Parathyroid adenoma (tissue), 2 donors: ENCODE measurements around the gene FAM168A.

Experiments used
- H2AFZ ChIP-seq: fragments of 300-600 bp; sonication (generic); one replicate; pipeline ENCODE4 v1.7.0; 2017; ENCODE audit warnings: antibody characterized with exemption, mild to moderate bottlenecking
- H3K27ac ChIP-seq: fragments of 300-600 bp; sonication (generic); one replicate; pipeline ENCODE4 v1.7.0; 2017
- H3K27me3 ChIP-seq: fragments of 300-600 bp; sonication (generic); one replicate; pipeline ENCODE4 v1.7.0; 2017; ENCODE audit warnings: low read length; ENCODE audit not compliant: control insufficient read depth, insufficient read depth
- H3K36me3 ChIP-seq: fragments of 300-600 bp; sonication (generic); one replicate; pipeline ENCODE4 v1.7.0; 2017; ENCODE audit warnings: low read length; ENCODE audit not compliant: control insufficient read depth, insufficient read depth
- H3K4me1 ChIP-seq: fragments of 300-600 bp; sonication (generic); one replicate; pipeline ENCODE4 v1.7.0; 2017; ENCODE audit warnings: control low read depth
- H3K4me2 ChIP-seq: fragments of 300-600 bp; sonication (generic); one replicate; pipeline ENCODE4 v1.7.0; 2017; ENCODE audit warnings: low read length
- H3K4me3 ChIP-seq: fragments of 300-600 bp; sonication (generic); one replicate; pipeline ENCODE4 v1.7.0; 2017; ENCODE audit warnings: low read depth, low read length
- H3K79me2 ChIP-seq: fragments of 300-600 bp; sonication (generic); one replicate; pipeline ENCODE4 v1.7.0; 2017; ENCODE audit warnings: control low read depth
- H3K9ac ChIP-seq: fragments of 300-600 bp; sonication (generic); one replicate; pipeline ENCODE4 v1.7.0; 2017; ENCODE audit warnings: mild to moderate bottlenecking
- H3K9me3 ChIP-seq: fragments of 300-600 bp; sonication (generic); one replicate; pipeline ENCODE4 v1.7.0; 2017; ENCODE audit warnings: low read length; ENCODE audit not compliant: control insufficient read depth
- CTCF ChIP-seq: fragments of 300-600 bp; sonication (generic); IDR thresholded peaks from one replicate; pipeline ENCODE4 v1.7.0; 2017; ENCODE audit warnings: antibody characterized with exemption, mild to moderate bottlenecking
- donor health status: primary hyperparathyroidism.

FAM168A gene

GRCh38 chr11:73422886-73423285 lies 175.0 kb downstream of the FAM168A start:
- Histone ChIP-seq H3K4me1 (no peaks in the 10 kb centered on the region), H3K27ac (no peak overlapping the region)
- TF ChIP-seq CTCF = no peak

GRCh38 chr11:73420136-73420535 lies 177.8 kb downstream of the FAM168A start:
- H3K4me1 ChIP-seq = peaks cover 3% of the 10 kb centered on the region
- H3K27me3 ChIP-seq = no peaks in the 10 kb centered on the region
- H2AFZ ChIP-seq = no peak overlapping the region
- TF ChIP-seq CTCF = no peak
- H3K9ac ChIP-seq = no peak overlapping the region
- no peak overlapping the region for H3K4me2 ChIP-seq
- no peaks in the 10 kb centered on the region for H3K9me3 ChIP-seq
- no peaks in the 10 kb centered on the region for H3K79me2 ChIP-seq
- no peaks in the 10 kb centered on the region for H3K36me3 ChIP-seq
- no peak overlapping the region for H3K4me3 ChIP-seq
- H3K27ac ChIP-seq = no peak overlapping the region

More at GRCh38 chr11:73422886-73423285, 175.0 kb downstream of the FAM168A start:
- no peak overlapping the region for H3K4me3 ChIP-seq
- no peaks in the 10 kb centered on the region for H3K36me3 ChIP-seq
- H3K79me2 ChIP-seq = no peaks in the 10 kb centered on the region
- H3K4me2 ChIP-seq = no peak overlapping the region
- H3K9me3 ChIP-seq = no peaks in the 10 kb centered on the region
- no peak overlapping the region for H3K9ac ChIP-seq
- no peak overlapping the region for H2AFZ ChIP-seq
- H3K27me3 ChIP-seq = no peaks in the 10 kb centered on the region

- Histone ChIP-seq H3K9me3 (no peaks in the 10 kb centered on the region), H3K9ac (no peak overlapping the region), H3K4me3 (no peak overlapping the region), H3K4me1 (peaks cover 3% of the 10 kb centered on the region), H3K36me3 (no peaks in the 10 kb centered on the region), H3K27ac (no peak overlapping the region), H3K4me2 (no peak overlapping the region), H3K27me3 (no peaks in the 10 kb centered on the region), H3K79me2 (no peaks in the 10 kb centered on the region), H2AFZ (no peak overlapping the region)
- TF ChIP-seq CTCF = no peak
Measured at GRCh38 chr11:73416786-73417185, 181.1 kb downstream of the FAM168A start.

GRCh38 chr11:73415854-73416615 lies 181.9 kb downstream of the FAM168A start:
- Histone ChIP-seq H3K9me3 (no peaks in the 10 kb centered on the region), H3K79me2 (no peaks in the 10 kb centered on the region), H3K27me3 (no peaks in the 10 kb centered on the region), H3K9ac (no peak overlapping the region), H3K36me3 (no peaks in the 10 kb centered on the region), H3K4me1 (peaks cover 3% of the 10 kb centered on the region), H3K27ac (no peak overlapping the region), H3K4me3 (no peak overlapping the region), H3K4me2 (no peak overlapping the region), H2AFZ (no peak overlapping the region)
- no peak for TF ChIP-seq CTCF
